WTC11 (cell line): ENCODE results near the gene ZMIZ2. TPM values are rescaled to one million over a fixed set of nuclear protein-coding genes. Genes with fewer than 3 reads are reported as not detected.

Experiments
- ATAC-seq: fragments of 200-7000 bp; cut with Tn5 transposase; 2 replicates; pipeline ENCODE4 v1.10.0; 2021; ENCODE audit warnings: mild to moderate bottlenecking, moderate library complexity
- CTCF ChIA-PET: fragments of 300-600 bp; sonication (Branson Sonifier 250); formaldehyde crosslinking; loops from one replicate; lab custom pipeline; 2021; ENCODE audit warnings: antibody characterized with exemption; lab: Charles Lee
- POLR2A ChIA-PET: fragments of 350-600 bp; sonication (Branson Sonifier 250); formaldehyde crosslinking; loops from one replicate; lab custom pipeline; 2021; ENCODE audit warnings: antibody characterized with exemption; lab: Charles Lee
- DNase-seq: peaks from one replicate; pipeline ENCODE4 v3.0.0; 2021; ENCODE audit warnings: low spot score
- H3K27ac Mint-ChIP-seq: 2 replicates; pipeline ENCODE4 v1.8.0; 2021; ENCODE audit warnings: mixed read lengths
- H3K27me3 Mint-ChIP-seq: 2 replicates; pipeline ENCODE4 v1.8.0; 2021; ENCODE audit warnings: low read depth, mild to moderate bottlenecking, moderate library complexity, mixed read lengths
- H3K36me3 Mint-ChIP-seq: 2 replicates; pipeline ENCODE4 v1.8.0; 2021; ENCODE audit warnings: mixed read lengths
- H3K4me1 Mint-ChIP-seq: 2 replicates; pipeline ENCODE4 v1.8.0; 2022; ENCODE audit warnings: mixed read lengths
- H3K4me3 Mint-ChIP-seq: 2 replicates; pipeline ENCODE4 v1.8.0; 2021; ENCODE audit warnings: mild to moderate bottlenecking, moderate library complexity, mixed read lengths
- H3K9me3 Mint-ChIP-seq: 2 replicates; pipeline ENCODE4 v1.8.0; 2021; ENCODE audit warnings: mixed read lengths
- AR ChIP-seq: fragments of 250-450 bp; sonication (Bioruptor Pico); IDR thresholded peaks from 2 replicates; pipeline ENCODE4 v1.9.0; 2021; ENCODE audit warnings: mild to moderate bottlenecking
- CBFB ChIP-seq: sonication (generic); formaldehyde crosslinking; IDR thresholded peaks from 2 replicates; pipeline ENCODE4 v1.8.1; 2022; ENCODE audit warnings: mild to moderate bottlenecking, low read depth, missing genetic modification reagents
- E2F1 ChIP-seq: sonication (generic); formaldehyde crosslinking; IDR thresholded peaks from 2 replicates; pipeline ENCODE4 v1.8.0; 2022; ENCODE audit warnings: mild to moderate bottlenecking, missing genetic modification reagents
- E2F5 ChIP-seq: sonication (generic); formaldehyde crosslinking; IDR thresholded peaks from 2 replicates; pipeline ENCODE4 v1.8.1; 2022; ENCODE audit warnings: mild to moderate bottlenecking, moderate library complexity, missing genetic modification reagents
- ETV6 ChIP-seq: sonication (generic); formaldehyde crosslinking; IDR thresholded peaks from 2 replicates; pipeline ENCODE4 v1.8.1; 2022; ENCODE audit warnings: mild to moderate bottlenecking, missing genetic modification reagents
- GRHL2 ChIP-seq: fragments of 250-450 bp; sonication (Bioruptor Pico); IDR thresholded peaks from 2 replicates; pipeline ENCODE4 v1.8.0; 2022; ENCODE audit warnings: mild to moderate bottlenecking, moderate library complexity; ENCODE audit not compliant: insufficient replicate concordance, severe bottlenecking
- HMGXB4 ChIP-seq: sonication (generic); formaldehyde crosslinking; IDR thresholded peaks from 2 replicates; pipeline ENCODE4 v1.8.1; 2023; ENCODE audit warnings: mild to moderate bottlenecking, moderate library complexity, missing genetic modification reagents
- JAZF1 ChIP-seq: fragments of 250-450 bp; sonication (Bioruptor Pico); IDR thresholded peaks from 2 replicates; pipeline ENCODE4 v1.9.0; 2021; ENCODE audit warnings: moderate library complexity, mild to moderate bottlenecking, inconsistent platforms
- KAT7 ChIP-seq: sonication (generic); formaldehyde crosslinking; IDR thresholded peaks from 2 replicates; pipeline ENCODE4 v1.8.1; 2023; ENCODE audit warnings: missing genetic modification reagents, mild to moderate bottlenecking, borderline replicate concordance
- MAX ChIP-seq: sonication (generic); formaldehyde crosslinking; IDR thresholded peaks from 2 replicates; pipeline ENCODE4 v1.8.0; 2022; ENCODE audit warnings: mild to moderate bottlenecking, missing genetic modification reagents
- NFE2L1 ChIP-seq: sonication (generic); formaldehyde crosslinking; IDR thresholded peaks from 2 replicates; pipeline ENCODE4 v1.8.1; 2023; ENCODE audit warnings: missing genetic modification reagents
- NFYB ChIP-seq: sonication (generic); formaldehyde crosslinking; conservative IDR thresholded peaks from 2 replicates; pipeline ENCODE4 v1.8.0; 2022; ENCODE audit warnings: low read depth, missing genetic modification reagents
- NR3C1 ChIP-seq: sonication (generic); formaldehyde crosslinking; conservative IDR thresholded peaks from 2 replicates; pipeline ENCODE4 v1.8.1; 2023; ENCODE audit warnings: low read depth, mild to moderate bottlenecking, missing genetic modification reagents
- RELA ChIP-seq: sonication (generic); formaldehyde crosslinking; IDR thresholded peaks from 2 replicates; pipeline ENCODE4 v1.8.1; 2022; ENCODE audit warnings: missing genetic modification reagents, mild to moderate bottlenecking, borderline replicate concordance
- TEAD1 ChIP-seq: sonication (generic); formaldehyde crosslinking; IDR thresholded peaks from 2 replicates; pipeline ENCODE4 v1.8.0; 2022; ENCODE audit warnings: mild to moderate bottlenecking, missing genetic modification reagents
- TEAD4 ChIP-seq: sonication (generic); formaldehyde crosslinking; IDR thresholded peaks from 2 replicates; pipeline ENCODE4 v1.8.0; 2022; ENCODE audit warnings: mild to moderate bottlenecking, missing genetic modification reagents
- ZNF121 ChIP-seq: sonication (generic); formaldehyde crosslinking; IDR thresholded peaks from 2 replicates; pipeline ENCODE4 v1.8.0; 2023; ENCODE audit warnings: missing genetic modification reagents
- ZNF263 ChIP-seq: sonication (generic); formaldehyde crosslinking; IDR thresholded peaks from 2 replicates; pipeline ENCODE4 v1.8.1; 2022; ENCODE audit warnings: low read depth, mild to moderate bottlenecking, moderate library complexity, missing genetic modification reagents
- ZNF423 ChIP-seq: fragments of 250-450 bp; sonication (Bioruptor Pico); IDR thresholded peaks from 2 replicates; pipeline ENCODE4 v2.1.2; 2022; ENCODE audit warnings: mild to moderate bottlenecking, moderate library complexity
- total RNA-seq: library from RNA; stranded (reverse); gene quantifications from 3 replicates; pipeline ENCODE4 v1.2.3, GENCODE V29; 2021
- TF ChIP-seq, protein P1 (sequence below): sonication (generic); formaldehyde crosslinking; IDR thresholded peaks from 2 replicates; pipeline ENCODE4 v1.8.0; 2022; ENCODE audit warnings: mild to moderate bottlenecking, missing genetic modification reagents
- TF ChIP-seq, protein P2 (sequence below): sonication (generic); formaldehyde crosslinking; IDR thresholded peaks from 2 replicates; pipeline ENCODE4 v1.8.0; 2022; ENCODE audit warnings: mild to moderate bottlenecking, missing genetic modification reagents
- TF ChIP-seq, protein P3 (sequence below): fragments of 250-450 bp; sonication (Bioruptor Pico); IDR thresholded peaks from 2 replicates; pipeline ENCODE4 v1.8.0; 2021; ENCODE audit warnings: mild to moderate bottlenecking

Gene ZMIZ2
- total RNA-seq, 1 experiment from 2014 or later: 102 TPM

- TF ChIP-seq E2F1 (CRISPR knock-in tag) (no peak), MAX (CRISPR knock-in tag) (no peak)
Observed at GRCh38 chr7:44736896-44737295, 11.8 kb upstream of the ZMIZ2 start (continued).

DNA sequence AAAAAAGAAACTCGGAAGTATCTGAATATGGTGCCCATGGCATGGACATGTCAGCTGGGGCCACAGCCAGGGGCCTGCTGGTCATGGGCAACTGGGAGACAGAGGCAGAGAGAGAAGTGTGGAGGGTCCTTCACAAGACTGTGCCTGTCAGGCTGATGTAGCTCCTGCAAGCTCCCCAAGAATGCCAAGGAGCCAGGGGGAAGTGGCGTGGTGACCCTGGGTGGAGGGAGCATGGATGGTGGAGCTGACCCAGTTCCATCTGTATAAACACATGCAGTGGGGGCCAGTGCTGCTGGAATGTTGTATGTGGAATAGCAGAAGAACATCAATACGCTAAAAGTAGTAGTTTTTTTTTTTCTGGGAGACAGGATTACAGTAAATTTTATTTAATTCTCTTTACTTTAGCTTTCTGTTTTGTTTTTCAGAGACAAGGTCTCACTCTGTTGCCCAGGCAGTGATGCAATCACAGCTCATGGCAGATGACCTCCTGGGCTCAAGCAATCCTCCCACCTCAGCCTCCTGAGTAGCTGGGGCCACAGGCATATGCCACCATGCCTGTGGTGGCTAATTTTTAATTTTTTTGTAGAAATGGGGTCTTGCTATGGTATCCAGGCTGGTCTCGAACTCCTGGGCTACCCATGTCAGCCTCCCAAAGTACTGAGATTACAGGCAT is 10.5 kb upstream of the ZMIZ2 start:
- CTCF ChIA-PET: interaction anchor here (0.6 to 0.8 kb wide), 2 partner anchors 10 to 392 kb away, joined by 3 read pairs; no protein-coding TSS in a partner anchor
- Mint-ChIP-seq H3K36me3 (no peaks in the 10 kb centered on the region), H3K4me3 (no peak overlapping the region), H3K27ac (no peak overlapping the region), H3K4me1 (no peaks in the 10 kb centered on the region), H3K27me3 (no peaks in the 10 kb centered on the region), H3K9me3 (0 out of 2 replicates have a peak, but pooled peaks cover 5% of the 10 kb centered on the region)
- POLR2A ChIA-PET: interaction anchor here (0.7 kb wide), 1 partner anchor 145 kb away, joined by 3 read pairs; no protein-coding TSS in a partner anchor
- no peak for ATAC-seq
- no peak for DNase-seq
- no peak for TF ChIP-seq HMGXB4
- TF ChIP-seq JAZF1 (CRISPR knock-in tag): no peak
- TF ChIP-seq ETV6: no peak
- TF ChIP-seq ZNF423 (CRISPR knock-in tag): no peak
- TF ChIP-seq E2F5: no peak
- no peak for TF ChIP-seq GRHL2 (CRISPR knock-in tag)
- TF ChIP-seq TEAD4 (CRISPR knock-in tag): no peak
- TF ChIP-seq NFE2L1 (CRISPR knock-in tag): no peak
- TF ChIP-seq RELA (CRISPR knock-in tag): no peak
- TF ChIP-seq, protein P1, sequence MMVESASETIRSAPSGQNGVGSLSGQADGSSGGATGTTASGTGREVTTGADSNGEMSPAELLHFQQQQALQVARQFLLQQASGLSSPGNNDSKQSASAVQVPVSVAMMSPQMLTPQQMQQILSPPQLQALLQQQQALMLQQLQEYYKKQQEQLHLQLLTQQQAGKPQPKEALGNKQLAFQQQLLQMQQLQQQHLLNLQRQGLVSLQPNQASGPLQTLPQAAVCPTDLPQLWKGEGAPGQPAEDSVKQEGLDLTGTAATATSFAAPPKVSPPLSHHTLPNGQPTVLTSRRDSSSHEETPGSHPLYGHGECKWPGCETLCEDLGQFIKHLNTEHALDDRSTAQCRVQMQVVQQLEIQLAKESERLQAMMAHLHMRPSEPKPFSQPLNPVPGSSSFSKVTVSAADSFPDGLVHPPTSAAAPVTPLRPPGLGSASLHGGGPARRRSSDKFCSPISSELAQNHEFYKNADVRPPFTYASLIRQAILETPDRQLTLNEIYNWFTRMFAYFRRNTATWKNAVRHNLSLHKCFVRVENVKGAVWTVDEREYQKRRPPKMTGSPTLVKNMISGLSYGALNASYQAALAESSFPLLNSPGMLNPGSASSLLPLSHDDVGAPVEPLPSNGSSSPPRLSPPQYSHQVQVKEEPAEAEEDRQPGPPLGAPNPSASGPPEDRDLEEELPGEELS: no peak
- no peak for TF ChIP-seq TEAD1
- no peak for TF ChIP-seq ZNF263 (CRISPR knock-in tag)
- no peak for TF ChIP-seq ZNF121 (CRISPR knock-in tag)
- no peak for TF ChIP-seq CBFB
- no peak for TF ChIP-seq KAT7 (CRISPR knock-in tag)
- no peak for TF ChIP-seq NFYB (CRISPR knock-in tag)
- TF ChIP-seq, protein P2, sequence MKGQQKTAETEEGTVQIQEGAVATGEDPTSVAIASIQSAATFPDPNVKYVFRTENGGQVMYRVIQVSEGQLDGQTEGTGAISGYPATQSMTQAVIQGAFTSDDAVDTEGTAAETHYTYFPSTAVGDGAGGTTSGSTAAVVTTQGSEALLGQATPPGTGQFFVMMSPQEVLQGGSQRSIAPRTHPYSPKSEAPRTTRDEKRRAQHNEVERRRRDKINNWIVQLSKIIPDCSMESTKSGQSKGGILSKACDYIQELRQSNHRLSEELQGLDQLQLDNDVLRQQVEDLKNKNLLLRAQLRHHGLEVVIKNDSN (CRISPR knock-in tag): no peak
- TF ChIP-seq AR (CRISPR knock-in tag): no peak
- TF ChIP-seq, protein P3, sequence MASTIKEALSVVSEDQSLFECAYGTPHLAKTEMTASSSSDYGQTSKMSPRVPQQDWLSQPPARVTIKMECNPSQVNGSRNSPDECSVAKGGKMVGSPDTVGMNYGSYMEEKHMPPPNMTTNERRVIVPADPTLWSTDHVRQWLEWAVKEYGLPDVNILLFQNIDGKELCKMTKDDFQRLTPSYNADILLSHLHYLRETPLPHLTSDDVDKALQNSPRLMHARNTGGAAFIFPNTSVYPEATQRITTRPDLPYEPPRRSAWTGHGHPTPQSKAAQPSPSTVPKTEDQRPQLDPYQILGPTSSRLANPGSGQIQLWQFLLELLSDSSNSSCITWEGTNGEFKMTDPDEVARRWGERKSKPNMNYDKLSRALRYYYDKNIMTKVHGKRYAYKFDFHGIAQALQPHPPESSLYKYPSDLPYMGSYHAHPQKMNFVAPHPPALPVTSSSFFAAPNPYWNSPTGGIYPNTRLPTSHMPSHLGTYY: no peak
- no peak for TF ChIP-seq NR3C1 (CRISPR knock-in tag)
